Measurements from ENCODE around the gene ST8SIA3.
"Not testable (repeated sequence)": the region's sequence is repeated elsewhere in the genome, so short reads cannot be mapped to it uniquely, and the experiment has no call there.

ST8SIA3 gene

DNA sequence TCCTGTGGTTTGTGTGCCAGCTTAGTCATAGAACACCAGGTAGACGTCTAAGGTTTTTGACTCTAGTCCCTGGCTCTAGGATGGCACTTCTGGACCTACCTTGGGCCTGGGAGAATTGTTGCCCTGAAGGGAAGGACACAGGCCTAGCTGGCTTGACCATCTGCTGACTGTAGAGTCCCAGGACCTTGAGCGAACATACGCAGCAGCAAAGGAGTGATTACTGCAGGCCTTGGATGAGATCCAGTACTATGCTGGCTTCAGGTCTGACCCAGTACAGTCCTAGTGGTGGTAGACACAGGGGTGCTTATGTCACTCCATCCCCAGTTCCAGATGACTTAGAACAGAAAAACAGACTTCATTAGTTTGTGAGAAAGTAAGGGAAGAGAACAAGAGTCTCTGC is 37.7 kb downstream of the ST8SIA3 start:
- no peak for DNase-seq (ENCODE audit: low read depth)
- TF ChIP-seq, protein P1, sequence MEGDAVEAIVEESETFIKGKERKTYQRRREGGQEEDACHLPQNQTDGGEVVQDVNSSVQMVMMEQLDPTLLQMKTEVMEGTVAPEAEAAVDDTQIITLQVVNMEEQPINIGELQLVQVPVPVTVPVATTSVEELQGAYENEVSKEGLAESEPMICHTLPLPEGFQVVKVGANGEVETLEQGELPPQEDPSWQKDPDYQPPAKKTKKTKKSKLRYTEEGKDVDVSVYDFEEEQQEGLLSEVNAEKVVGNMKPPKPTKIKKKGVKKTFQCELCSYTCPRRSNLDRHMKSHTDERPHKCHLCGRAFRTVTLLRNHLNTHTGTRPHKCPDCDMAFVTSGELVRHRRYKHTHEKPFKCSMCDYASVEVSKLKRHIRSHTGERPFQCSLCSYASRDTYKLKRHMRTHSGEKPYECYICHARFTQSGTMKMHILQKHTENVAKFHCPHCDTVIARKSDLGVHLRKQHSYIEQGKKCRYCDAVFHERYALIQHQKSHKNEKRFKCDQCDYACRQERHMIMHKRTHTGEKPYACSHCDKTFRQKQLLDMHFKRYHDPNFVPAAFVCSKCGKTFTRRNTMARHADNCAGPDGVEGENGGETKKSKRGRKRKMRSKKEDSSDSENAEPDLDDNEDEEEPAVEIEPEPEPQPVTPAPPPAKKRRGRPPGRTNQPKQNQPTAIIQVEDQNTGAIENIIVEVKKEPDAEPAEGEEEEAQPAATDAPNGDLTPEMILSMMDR (conservative IDR thresholded peaks at IDR 0.05; ENCODE audit: low read depth, low read length), result no peak

DNA sequence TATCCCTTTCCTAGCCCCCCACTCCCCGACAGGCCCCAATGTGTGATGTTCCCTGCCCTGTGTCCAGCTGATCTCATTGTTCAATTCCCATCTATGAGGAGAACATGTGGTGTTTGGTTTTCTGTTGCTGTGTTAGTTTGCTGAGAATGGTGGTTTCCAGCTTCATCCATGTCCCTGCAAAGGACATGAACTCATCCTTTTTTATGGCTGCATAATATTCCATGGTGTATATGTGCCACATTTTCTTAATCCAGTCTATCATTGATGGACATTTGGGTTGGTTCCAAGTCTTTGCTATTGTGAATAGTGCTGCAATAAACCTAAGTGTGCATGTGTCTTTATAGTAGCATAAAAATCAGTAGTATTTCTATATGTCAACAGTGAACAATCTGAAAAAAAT is 42.4 kb downstream of the ST8SIA3 start:
- DNase-seq (ENCODE audit: low read depth); H3K4me3 ChIP-seq (ENCODE audit: low read length): not testable (repeated sequence)

More for the DNA sequence above, 37.7 kb downstream of the ST8SIA3 start:
- no peak overlapping the region for H3K4me3 ChIP-seq (ENCODE audit: low read length)

DNA sequence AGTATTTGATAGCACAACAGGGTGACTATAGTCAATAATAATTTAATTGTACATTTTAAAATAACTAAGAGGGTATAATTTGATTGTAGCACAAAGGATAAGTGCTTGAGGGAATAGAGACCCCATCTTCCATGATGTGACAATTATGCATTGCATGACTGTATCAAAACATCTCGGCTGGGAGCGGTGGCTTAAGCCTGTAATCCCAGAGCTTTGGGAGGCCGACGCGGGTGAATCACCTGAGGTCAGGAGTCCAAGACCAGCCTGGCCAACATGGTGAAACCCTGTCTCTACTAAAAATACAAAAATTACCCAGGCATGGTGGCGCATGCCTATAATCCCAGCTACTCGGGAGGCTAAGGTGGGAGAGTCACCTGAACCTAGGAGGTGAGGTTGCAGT is 44.5 kb downstream of the ST8SIA3 start:
- not testable (repeated sequence) for DNase-seq (ENCODE audit: low read depth); H3K4me3 ChIP-seq (ENCODE audit: low read length)

DNA sequence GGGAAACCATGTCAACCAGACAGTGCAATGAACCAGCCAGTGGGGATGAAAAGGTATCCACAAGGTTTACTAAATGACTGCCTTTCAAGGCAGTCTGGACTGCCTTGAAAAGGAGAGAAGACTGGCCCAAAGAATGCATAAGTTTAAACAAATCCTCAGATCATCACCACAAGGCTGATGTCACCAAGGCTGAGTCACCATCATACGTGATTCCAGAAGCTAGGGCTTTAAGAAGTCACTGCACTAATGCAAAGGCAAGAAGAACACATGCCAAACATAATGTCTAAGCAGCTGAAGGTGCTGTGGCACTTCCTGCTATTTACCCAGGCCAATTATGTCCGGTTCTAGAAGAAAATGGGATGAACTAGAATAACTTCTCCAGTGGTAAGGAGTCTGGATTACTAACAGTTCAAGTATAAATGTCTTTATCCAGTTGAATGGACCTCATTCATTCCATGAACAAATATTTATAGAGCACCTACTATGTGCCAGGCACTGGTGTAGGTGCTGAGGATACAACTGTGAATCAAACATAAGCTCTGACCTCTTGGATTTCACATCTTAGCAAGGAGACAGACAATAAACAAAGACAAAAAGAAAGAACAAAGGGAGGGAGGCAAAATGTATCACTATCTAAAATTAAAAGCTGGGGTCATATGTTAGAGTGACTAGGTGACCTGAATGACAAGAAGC is 45.2 kb downstream of the ST8SIA3 start:
- TF ChIP-seq, protein P1 (conservative IDR thresholded peaks at IDR 0.05; ENCODE audit: low read depth, low read length), result no peak

DNA sequence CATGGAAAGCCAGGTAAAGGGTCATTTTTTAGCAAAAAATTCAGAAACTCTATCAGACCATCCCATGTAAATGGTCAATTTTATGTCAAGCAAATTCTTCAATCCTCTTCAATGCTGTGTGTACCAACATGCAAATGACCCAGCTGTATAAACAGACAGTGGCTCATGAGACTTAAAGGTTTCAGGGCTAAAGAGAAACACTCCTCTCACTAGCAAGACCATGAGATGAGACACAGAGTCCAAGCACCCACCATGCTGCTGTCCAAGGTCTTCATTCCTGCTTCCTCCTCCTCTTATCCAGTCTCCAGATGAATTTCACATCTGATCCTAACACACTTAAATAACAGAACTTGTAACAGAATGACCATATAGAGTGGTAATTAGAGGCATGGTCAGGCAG is 52.0 kb downstream of the ST8SIA3 start:
- H3K4me3 ChIP-seq (ENCODE audit: low read length), result no peak overlapping the region
- no peak for DNase-seq (ENCODE audit: low read depth)
- TF ChIP-seq, protein P1 (conservative IDR thresholded peaks at IDR 0.05; ENCODE audit: low read depth, low read length), result no peak

More for the DNA sequence above, 45.2 kb downstream of the ST8SIA3 start:
- no peak for DNase-seq (ENCODE audit: low read depth)
- H3K4me3 ChIP-seq (ENCODE audit: low read length), result no peak overlapping the region

DNA sequence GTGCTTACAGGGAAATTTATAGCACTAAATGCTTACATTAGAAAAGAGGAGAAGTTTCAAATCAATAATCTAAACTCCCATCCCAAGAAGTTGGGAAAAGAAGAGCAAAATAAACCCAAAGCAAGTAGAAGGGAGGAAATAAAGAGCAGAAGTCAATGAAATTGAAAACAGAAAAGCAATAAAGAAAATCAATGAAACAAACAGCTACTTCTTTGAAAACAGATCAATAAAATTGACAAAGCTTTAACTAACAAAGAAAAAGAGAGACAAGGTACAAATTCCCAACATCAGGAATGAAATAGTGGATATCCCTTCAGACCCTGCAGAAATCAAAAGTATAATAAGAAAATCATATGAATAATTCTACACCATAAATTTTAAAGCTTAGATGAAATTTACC is 57.3 kb downstream of the ST8SIA3 start:
- no peak overlapping the region for H3K4me3 ChIP-seq (ENCODE audit: low read length)
- no peak for DNase-seq (ENCODE audit: low read depth)
- TF ChIP-seq, protein P1 (conservative IDR thresholded peaks at IDR 0.05; ENCODE audit: low read depth, low read length), result no peak

DNA sequence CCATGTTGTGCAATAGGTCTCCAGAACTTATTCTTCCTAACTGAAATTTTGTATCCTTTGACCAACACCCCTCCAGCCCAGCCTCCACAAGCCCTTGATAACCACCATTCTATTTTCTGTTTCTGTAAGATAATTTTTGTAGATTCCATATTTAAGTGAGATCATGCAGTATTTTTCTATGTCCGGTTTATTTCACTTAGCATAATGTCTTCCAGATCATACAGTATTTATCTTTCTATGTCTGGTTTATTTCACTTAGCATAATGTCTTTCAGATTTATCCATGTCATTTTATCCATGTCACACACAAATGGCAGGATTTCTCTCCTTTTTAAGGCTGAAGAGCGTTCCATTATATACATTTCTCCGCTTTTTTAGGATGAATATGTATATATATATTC is 58.4 kb downstream of the ST8SIA3 start:
- TF ChIP-seq, protein P1 (conservative IDR thresholded peaks at IDR 0.05; ENCODE audit: low read depth, low read length), result no peak
- H3K4me3 ChIP-seq (ENCODE audit: low read length), result no peak overlapping the region
- DNase-seq (ENCODE audit: low read depth), result no peak

DNA sequence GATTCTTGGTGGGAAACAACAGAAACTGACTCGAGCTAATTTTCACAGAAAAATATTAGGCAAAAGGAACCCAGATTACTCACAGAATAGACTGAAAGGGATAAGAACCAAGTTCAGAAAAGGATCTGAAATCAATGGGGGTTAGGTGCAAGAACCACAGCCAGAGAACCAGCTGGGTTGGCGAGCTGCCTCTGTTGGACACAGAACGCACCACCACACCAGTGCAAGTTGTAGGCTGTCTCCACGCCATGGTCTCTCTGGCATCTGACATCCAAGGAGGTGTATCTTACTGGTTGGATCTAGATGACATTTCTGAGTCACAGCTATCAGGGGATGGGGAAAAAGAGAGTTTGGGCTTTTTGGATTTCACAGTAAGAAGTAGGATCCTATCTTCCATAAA is 64.2 kb downstream of the ST8SIA3 start:
- DNase-seq (ENCODE audit: low read depth), result no peak
- no peak overlapping the region for H3K4me3 ChIP-seq (ENCODE audit: low read length)
- TF ChIP-seq, protein P1 (conservative IDR thresholded peaks at IDR 0.05; ENCODE audit: low read depth, low read length), result no peak

All from retinal pigment epithelial cell (primary cell).